Measurements from ENCODE around the gene GLYR1. TPM values are rescaled to one million over a fixed set of nuclear protein-coding genes. Genes with fewer than 3 reads are reported as not detected.

Gene GLYR1
- total RNA-seq, 1 experiment from 2014 or later: 117 TPM

DNA sequence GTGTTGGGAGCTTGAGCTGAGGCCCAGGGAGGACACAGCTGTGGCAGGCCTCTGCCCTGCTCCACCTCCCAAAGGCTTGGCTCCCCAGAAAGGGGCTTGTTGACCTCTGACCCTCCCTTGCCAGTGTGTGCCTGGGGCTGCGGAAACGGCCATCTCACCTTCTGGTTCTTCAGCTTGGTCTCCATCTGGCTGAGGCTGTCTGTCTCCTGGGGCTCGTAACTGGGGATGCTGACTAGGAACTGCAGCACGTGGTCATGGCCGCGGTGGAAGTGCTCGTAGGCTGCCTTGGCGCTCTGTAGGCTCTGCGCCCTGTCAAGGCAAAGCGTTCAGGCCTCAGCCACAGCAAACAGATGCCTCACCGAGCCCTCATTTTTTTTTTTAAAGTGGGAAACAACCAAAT, 42.9 kb upstream of the GLYR1 start:
- H3K4me3 ChIP-seq (ENCODE audit: low read depth, low read length): no peak overlapping the region
- Mint-ChIP-seq H3K9me3 (ENCODE audit: unreplicated experiment) (no peaks in the 10 kb centered on the region), H3K4me3 (ENCODE audit: unreplicated experiment) (no peak overlapping the region), H3K27ac (ENCODE audit: unreplicated experiment) (no peak overlapping the region), H3K27me3 (ENCODE audit: insufficient read depth, unreplicated experiment) (no peaks in the 10 kb centered on the region), H3K4me1 (ENCODE audit: low read depth, unreplicated experiment) (no peaks in the 10 kb centered on the region), H3K36me3 (ENCODE audit: insufficient read depth, unreplicated experiment) (peaks cover 76% of the 10 kb centered on the region)
- CTCF ChIA-PET: no interaction called here
- no peak for DNase-seq
- POLR2A ChIA-PET: no interaction called here
- H3K27me3 ChIP-seq (replicated peaks; ENCODE audit: control insufficient read depth, insufficient read depth, low read length): no peaks in the 10 kb centered on the region
- intact Hi-C loops (cut with micrococcal nuclease; ENCODE audit: unreplicated experiment): no loop called here
- H3K4me1 ChIP-seq: no peaks in the 10 kb centered on the region
- no peaks in the 10 kb centered on the region for H3K9me3 ChIP-seq
- BruUV-seq (replicated peaks): no TSS peak
- H3K36me3 ChIP-seq (ENCODE audit: control insufficient read depth, insufficient read depth, low read length): peaks cover 2% of the 10 kb centered on the region
- TF ChIP-seq, protein P1, sequence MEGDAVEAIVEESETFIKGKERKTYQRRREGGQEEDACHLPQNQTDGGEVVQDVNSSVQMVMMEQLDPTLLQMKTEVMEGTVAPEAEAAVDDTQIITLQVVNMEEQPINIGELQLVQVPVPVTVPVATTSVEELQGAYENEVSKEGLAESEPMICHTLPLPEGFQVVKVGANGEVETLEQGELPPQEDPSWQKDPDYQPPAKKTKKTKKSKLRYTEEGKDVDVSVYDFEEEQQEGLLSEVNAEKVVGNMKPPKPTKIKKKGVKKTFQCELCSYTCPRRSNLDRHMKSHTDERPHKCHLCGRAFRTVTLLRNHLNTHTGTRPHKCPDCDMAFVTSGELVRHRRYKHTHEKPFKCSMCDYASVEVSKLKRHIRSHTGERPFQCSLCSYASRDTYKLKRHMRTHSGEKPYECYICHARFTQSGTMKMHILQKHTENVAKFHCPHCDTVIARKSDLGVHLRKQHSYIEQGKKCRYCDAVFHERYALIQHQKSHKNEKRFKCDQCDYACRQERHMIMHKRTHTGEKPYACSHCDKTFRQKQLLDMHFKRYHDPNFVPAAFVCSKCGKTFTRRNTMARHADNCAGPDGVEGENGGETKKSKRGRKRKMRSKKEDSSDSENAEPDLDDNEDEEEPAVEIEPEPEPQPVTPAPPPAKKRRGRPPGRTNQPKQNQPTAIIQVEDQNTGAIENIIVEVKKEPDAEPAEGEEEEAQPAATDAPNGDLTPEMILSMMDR (IDR thresholded peaks at IDR 0.05; ENCODE audit: insufficient read depth in 1 of 2, low read depth in 1 of 2, low read length in 1 of 2, severe bottlenecking in 1 of 2, unreplicated experiment in 1 of 2): no peak

DNA sequence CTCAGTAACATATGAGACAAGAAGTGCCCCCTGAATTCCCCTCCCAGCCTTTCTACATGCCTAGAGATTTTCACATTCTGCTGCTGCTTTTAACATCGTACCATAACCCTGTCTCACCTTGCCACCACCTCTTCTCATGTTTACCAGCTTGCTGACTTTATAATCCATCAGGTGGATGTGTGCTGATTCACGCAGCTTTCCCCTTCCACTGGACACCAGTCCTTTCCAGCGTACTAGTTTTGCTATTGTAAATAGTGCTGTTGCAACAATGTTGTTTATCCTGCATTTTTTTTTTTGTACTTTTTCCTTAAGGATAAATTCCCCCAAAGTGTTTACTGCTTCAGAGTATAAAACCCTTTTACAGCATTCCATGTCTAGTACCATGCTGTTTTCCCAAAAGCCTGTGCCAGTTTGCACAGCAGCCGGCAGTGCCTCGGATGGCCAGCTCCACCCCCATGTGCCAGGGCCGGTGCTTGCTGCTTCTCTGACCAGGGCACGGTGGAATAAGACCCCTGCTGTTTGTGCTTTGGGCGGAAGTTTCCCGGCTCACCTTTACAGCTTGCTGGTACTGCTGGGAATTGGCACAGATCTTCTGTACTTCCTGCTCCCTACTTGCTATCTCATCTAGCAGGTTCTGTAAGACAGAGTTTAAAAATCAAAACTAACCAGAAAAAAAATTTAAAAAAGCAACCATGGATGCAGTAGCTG, 41.5 kb upstream of the GLYR1 start:
- no peaks in the 10 kb centered on the region for H3K27me3 ChIP-seq (replicated peaks; ENCODE audit: control insufficient read depth, insufficient read depth, low read length)
- H3K27ac Mint-ChIP-seq (ENCODE audit: unreplicated experiment): no peak overlapping the region
- no peak overlapping the region for H3K4me3 ChIP-seq (ENCODE audit: low read depth, low read length)
- no TSS peak for BruUV-seq (replicated peaks)
- H3K4me1 ChIP-seq: no peaks in the 10 kb centered on the region
- peaks cover 87% of the 10 kb centered on the region for H3K36me3 Mint-ChIP-seq (ENCODE audit: insufficient read depth, unreplicated experiment)
- H3K9me3 Mint-ChIP-seq (ENCODE audit: unreplicated experiment): no peaks in the 10 kb centered on the region
- no peaks in the 10 kb centered on the region for H3K27me3 Mint-ChIP-seq (ENCODE audit: insufficient read depth, unreplicated experiment)
- H3K4me1 Mint-ChIP-seq (ENCODE audit: low read depth, unreplicated experiment): no peaks in the 10 kb centered on the region
- DNase-seq: no peak
- H3K4me3 Mint-ChIP-seq (ENCODE audit: unreplicated experiment): no peak overlapping the region
- TF ChIP-seq, protein P1 (IDR thresholded peaks at IDR 0.05; ENCODE audit: insufficient read depth in 1 of 2, low read depth in 1 of 2, low read length in 1 of 2, severe bottlenecking in 1 of 2, unreplicated experiment in 1 of 2): no peak
- no peaks in the 10 kb centered on the region for H3K9me3 ChIP-seq
- peaks cover 2% of the 10 kb centered on the region for H3K36me3 ChIP-seq (ENCODE audit: control insufficient read depth, insufficient read depth, low read length)
- intact Hi-C loops (cut with micrococcal nuclease; ENCODE audit: unreplicated experiment): no loop called here
- POLR2A ChIA-PET: no interaction called here
- CTCF ChIA-PET: no interaction called here

DNA sequence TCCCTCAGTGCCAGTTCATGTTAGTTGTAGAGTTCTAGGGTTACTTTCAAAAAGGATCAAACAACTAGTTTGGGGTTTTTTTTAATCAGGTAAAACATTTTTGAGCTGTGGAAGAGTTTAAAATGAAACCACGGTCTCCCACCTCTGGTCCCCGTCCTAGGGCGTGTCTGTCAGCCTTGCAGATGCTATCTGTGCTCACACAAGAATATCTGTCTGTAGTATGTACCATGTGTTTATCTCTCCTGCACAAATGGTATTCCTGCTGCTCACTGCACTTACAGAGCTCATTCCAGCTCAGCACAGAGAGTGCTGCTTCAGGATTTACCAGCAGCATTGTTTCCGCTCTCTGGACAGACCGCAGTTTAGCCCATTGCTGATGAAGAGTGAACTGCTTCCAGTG, 39.1 kb upstream of the GLYR1 start:
- BruUV-seq (replicated peaks): no TSS peak
- Mint-ChIP-seq H3K27ac (ENCODE audit: unreplicated experiment) (no peak overlapping the region), H3K27me3 (ENCODE audit: insufficient read depth, unreplicated experiment) (no peaks in the 10 kb centered on the region), H3K36me3 (ENCODE audit: insufficient read depth, unreplicated experiment) (peaks cover 94% of the 10 kb centered on the region), H3K9me3 (ENCODE audit: unreplicated experiment) (no peaks in the 10 kb centered on the region), H3K4me3 (ENCODE audit: unreplicated experiment) (no peak overlapping the region), H3K4me1 (ENCODE audit: low read depth, unreplicated experiment) (no peaks in the 10 kb centered on the region)
- H3K9me3 ChIP-seq: no peaks in the 10 kb centered on the region
- intact Hi-C loops (cut with micrococcal nuclease; ENCODE audit: unreplicated experiment): no loop called here
- H3K4me3 ChIP-seq (ENCODE audit: low read depth, low read length): no peak overlapping the region
- no peak for DNase-seq
- CTCF ChIA-PET: no interaction called here
- POLR2A ChIA-PET: no interaction called here
- no peaks in the 10 kb centered on the region for H3K4me1 ChIP-seq
- TF ChIP-seq, protein P1 (IDR thresholded peaks at IDR 0.05; ENCODE audit: insufficient read depth in 1 of 2, low read depth in 1 of 2, low read length in 1 of 2, severe bottlenecking in 1 of 2, unreplicated experiment in 1 of 2): no peak
- no peaks in the 10 kb centered on the region; the same call in 1 of the 2 replicates for H3K36me3 ChIP-seq (ENCODE audit: control insufficient read depth, insufficient read depth, low read length)
- no peaks in the 10 kb centered on the region for H3K27me3 ChIP-seq (replicated peaks; ENCODE audit: control insufficient read depth, insufficient read depth, low read length)

Data from Caco-2 (cell line).